ENCODE data around the gene IFNGR2.

GRCh38 chr21:33364830-33365229, 38.4 kb upstream of the IFNGR2 start:
- TF ChIP-seq POLR2AphosphoS5 (IDR thresholded peaks at IDR 0.05; ENCODE audit: low read depth, low read length) (no peak), JUN (IDR thresholded peaks at IDR 0.05; ENCODE audit: low read depth, low read length) (no peak), EGR1 (IDR thresholded peaks at IDR 0.05; ENCODE audit: borderline replicate concordance, low read depth, low read length) (no peak), SIX5 (IDR thresholded peaks at IDR 0.05; ENCODE audit: low read depth, low read length) (no peak), EP300 (IDR thresholded peaks at IDR 0.05; ENCODE audit: borderline replicate concordance in 1 of 2, low read depth in 2 of 2, low read length in 2 of 2) (no peak), CTCF (IDR thresholded peaks at IDR 0.05; ENCODE audit: control extremely low read depth in 1 of 3, insufficient read depth in 1 of 3, low read depth in 1 of 3, low read length in 3 of 3) (no peak), RFX5 (IDR thresholded peaks at IDR 0.05; ENCODE audit: borderline replicate concordance, low read depth, low read length) (no peak)
